ENCODE results near the gene MIOS. TPM values are rescaled to one million over a fixed set of nuclear protein-coding genes. Genes with fewer than 3 reads are reported as not detected.

Gene MIOS
- total RNA-seq, 1 donor from 2014 or later, result 27.8 TPM

Other genes starting within 250 kb of the MIOS start
- gene COL28A1, start 31.0 kb upstream of the MIOS start, total RNA-seq, result 0.61 TPM
- 18.0 TPM for gene UMAD1, start 73.9 kb downstream of the MIOS start, total RNA-seq
- gene RPA3, start 151.7 kb downstream of the MIOS start, total RNA-seq, result 21.4 TPM